ENCODE data around the gene DNAJC15. TPM values are rescaled to one million over a fixed set of nuclear protein-coding genes. Genes with fewer than 3 reads are reported as not detected.

Gene DNAJC15
- total and polyA plus RNA-seq, 2 of the 4 experiments (the other 2 are of a cell fraction): 7.0 to 22.0 TPM

DNA sequence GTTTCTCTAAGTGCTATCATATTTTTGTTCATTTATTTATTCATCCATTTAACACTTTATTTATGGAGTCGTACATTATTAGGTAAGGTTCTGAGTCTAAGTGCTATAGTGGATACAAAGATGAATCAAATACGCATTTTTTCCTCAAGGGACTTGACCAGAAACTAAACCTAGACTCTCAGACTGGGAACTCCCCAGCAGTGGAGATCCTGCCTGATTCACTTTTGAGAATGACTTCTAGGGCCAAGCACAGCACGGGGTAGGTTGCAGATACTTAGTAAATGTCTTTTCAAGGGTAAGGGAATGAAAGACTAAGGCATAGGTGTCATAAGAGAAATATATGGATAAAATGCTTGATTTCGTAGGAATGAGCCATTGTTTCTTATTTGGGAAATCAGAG, 7.2 kb downstream of the DNAJC15 start:
- no peaks in the 10 kb centered on the region for H3K9me3 ChIP-seq (ENCODE audit: control insufficient read depth, insufficient read depth, low read length)
- 90% methylated on average over 2 of the region's 4 CpGs; no CpG with 5 or more reads in 1 of the 2 experiments for WGBS, 2 experiments (ENCODE audit: extremely low coverage in 2 of 2, insufficient read length in 1 of 2)
- H3K4ac ChIP-seq (ENCODE audit: low read depth, low read length): no peak overlapping the region
- ATAC-seq (ENCODE audit: low read depth): no peak
- CTCF ChIA-PET: no interaction called here
- no peak overlapping the region for H2BK20ac ChIP-seq (ENCODE audit: low read depth, low read length)
- no peak overlapping the region for H3K9ac ChIP-seq (ENCODE audit: low read depth, low read length)
- peaks cover 16 to 61% of the 10 kb centered on the region in 2 experiments for H3K79me1 ChIP-seq (ENCODE audit: low read depth in 1 of 2, low read length in 2 of 2)
- POLR2A ChIA-PET (ENCODE audit: unreplicated experiment): no interaction called here
- H4K91ac ChIP-seq (ENCODE audit: insufficient read depth, low read depth, low read length): no peak overlapping the region
- peaks cover 3% of the 10 kb centered on the region; the same call in 1 of the 2 replicates for H3K9me1 ChIP-seq (ENCODE audit: insufficient read depth, low read length)
- no peak overlapping the region for H2BK5ac ChIP-seq (ENCODE audit: low read depth, low read length, poor library complexity, severe bottlenecking)
- in situ Hi-C loops (cut with MboI; ENCODE audit: low sequenced_read_pairs): no loop called here
- H2AK9ac ChIP-seq (replicated peaks; ENCODE audit: low read depth, low read length, poor library complexity): no peak overlapping the region
- no peak overlapping the region for H2AK5ac ChIP-seq (ENCODE audit: low read depth, low read length)
- peaks cover 6% of the 10 kb centered on the region for H3K36me3 ChIP-seq (ENCODE audit: control insufficient read depth, insufficient read depth, low read length)
- no peak for TF ChIP-seq RCOR1 (IDR thresholded peaks at IDR 0.05; ENCODE audit: insufficient replicate concordance, low read length)
- TF ChIP-seq NFE2L2 (IDR thresholded peaks at IDR 0.05; ENCODE audit: low read depth, low read length): no peak
- no peak for TF ChIP-seq POLR2A (IDR thresholded peaks at IDR 0.05; ENCODE audit: low read depth, low read length)
- no peak for TF ChIP-seq MAFK (IDR thresholded peaks at IDR 0.05; ENCODE audit: low read depth, low read length)
- no peak for TF ChIP-seq ELK1 (IDR thresholded peaks at IDR 0.05; ENCODE audit: borderline replicate concordance, low read depth, low read length)
- TF ChIP-seq MXI1 (IDR thresholded peaks at IDR 0.05; ENCODE audit: borderline replicate concordance, low read depth, low read length): no peak
- TF ChIP-seq, protein P1, sequence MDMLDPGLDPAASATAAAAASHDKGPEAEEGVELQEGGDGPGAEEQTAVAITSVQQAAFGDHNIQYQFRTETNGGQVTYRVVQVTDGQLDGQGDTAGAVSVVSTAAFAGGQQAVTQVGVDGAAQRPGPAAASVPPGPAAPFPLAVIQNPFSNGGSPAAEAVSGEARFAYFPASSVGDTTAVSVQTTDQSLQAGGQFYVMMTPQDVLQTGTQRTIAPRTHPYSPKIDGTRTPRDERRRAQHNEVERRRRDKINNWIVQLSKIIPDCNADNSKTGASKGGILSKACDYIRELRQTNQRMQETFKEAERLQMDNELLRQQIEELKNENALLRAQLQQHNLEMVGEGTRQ (IDR thresholded peaks at IDR 0.05; ENCODE audit: low read depth, low read length): no peak
- H2BK15ac ChIP-seq (ENCODE audit: low read depth, low read length): no peak overlapping the region
- intact Hi-C loops (cut with micrococcal nuclease): no loop called here
- no peak overlapping the region for H3K14ac ChIP-seq (replicated peaks; ENCODE audit: low read depth, low read length)
- no peak overlapping the region for H3K27ac ChIP-seq (ENCODE audit: insufficient read depth, low read length)
- no peak overlapping the region for H3K4me2 ChIP-seq (ENCODE audit: low read depth, low read length)
- H3K27me3 ChIP-seq (ENCODE audit: control insufficient read depth, insufficient read depth, low read length): no peaks in the 10 kb centered on the region
- no peak overlapping the region for H4K5ac ChIP-seq (ENCODE audit: low read depth, low read length)
- dilution Hi-C loops (cut with HindIII; ENCODE audit: low sequenced_read_pairs, unreplicated experiment): no loop called here
- H4K8ac ChIP-seq (ENCODE audit: low read depth in 2 of 2, low read length in 2 of 2): no peak overlapping the region
- no peak overlapping the region for H2AFZ ChIP-seq (replicated peaks; ENCODE audit: low read length, poor library complexity)
- H2BK120ac ChIP-seq (ENCODE audit: low read depth, low read length): no peak overlapping the region
- H3K18ac ChIP-seq (ENCODE audit: low read depth, low read length): no peak overlapping the region
- H3K23ac ChIP-seq (ENCODE audit: low read depth, low read length): no peak overlapping the region
- no peaks in the 10 kb centered on the region for H3K4me1 ChIP-seq (ENCODE audit: control insufficient read depth, insufficient read depth, low read length)
- no peak overlapping the region for H3K56ac ChIP-seq (ENCODE audit: extremely low read depth, insufficient read depth, low read length)
- BruUV-seq (replicated peaks): no TSS peak
- H3K4me3 ChIP-seq (ENCODE audit: insufficient read depth, low read depth, low read length): no peak overlapping the region
- no peak for DNase-seq
- 0 out of 2 replicates have a peak, but pooled peaks cover 4% of the 10 kb centered on the region for H4K20me1 ChIP-seq (ENCODE audit: insufficient read depth, low read length)
